ENCODE measurements around the gene RPS6KA1.
"Not testable (repeated sequence)": the region's sequence is repeated elsewhere in the genome, so short reads cannot be mapped to it uniquely, and the experiment has no call there.

The RPS6KA1 gene

DNA sequence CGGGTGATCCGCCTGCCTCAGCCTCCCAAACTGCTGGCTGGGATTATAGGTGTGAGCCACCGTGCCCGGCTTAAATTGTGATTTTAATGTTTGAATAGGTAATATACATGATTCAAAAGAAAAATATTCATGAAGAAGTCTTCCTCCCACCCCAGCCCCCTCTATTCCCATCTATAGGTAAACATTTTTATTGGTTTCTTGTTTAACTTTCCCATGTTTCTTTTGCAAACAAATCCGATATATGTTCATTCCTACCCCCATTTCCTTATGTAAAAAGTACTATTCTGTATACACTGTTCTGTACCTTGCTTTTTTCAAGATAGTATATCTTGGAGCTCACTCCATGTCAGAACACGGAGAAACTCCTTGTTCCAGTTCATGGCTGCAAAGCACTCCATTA lies 23.2 kb downstream of the RPS6KA1 start:
- no peak for DNase-seq (ENCODE audit: insufficient read length, low spot score)
- FAIRE-seq: no peak

DNA sequence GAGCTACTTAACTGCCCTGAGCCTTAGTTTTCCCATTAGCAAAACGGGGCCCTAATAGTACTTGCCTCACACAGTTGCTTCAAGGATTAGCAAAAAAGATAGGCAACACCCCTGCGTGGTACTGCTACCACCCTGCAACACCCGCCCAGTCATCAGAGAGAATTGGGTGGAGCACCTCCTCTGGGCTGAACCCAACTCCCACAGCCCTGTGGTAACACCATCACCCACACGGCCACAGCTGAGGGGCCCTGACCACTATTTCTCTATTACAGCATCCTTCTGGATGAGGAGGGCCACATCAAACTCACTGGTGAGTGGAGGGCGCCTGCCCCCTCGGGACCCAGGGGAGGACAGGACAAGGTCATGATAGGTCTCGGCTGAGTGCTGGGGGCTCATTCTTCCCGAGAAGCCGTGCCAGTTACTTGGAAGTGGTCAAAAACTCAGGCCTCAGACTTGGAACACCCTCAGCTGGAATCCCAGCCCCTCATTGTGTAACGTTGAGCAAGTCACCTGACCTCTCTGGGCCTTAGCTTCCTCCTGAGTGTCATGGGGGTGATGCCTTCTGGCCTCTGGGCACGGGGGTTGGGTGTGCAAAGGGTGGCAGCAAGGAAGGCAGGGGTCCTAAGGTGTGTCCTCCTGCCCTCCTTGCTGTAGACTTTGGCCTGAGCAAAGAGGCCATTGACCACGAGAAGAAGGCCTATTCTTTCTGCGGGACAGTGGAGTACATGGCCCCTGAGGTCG lies 24.6 kb downstream of the RPS6KA1 start:
- FAIRE-seq: no peak
- DNase-seq (ENCODE audit: insufficient read length, low spot score): no peak

DNA sequence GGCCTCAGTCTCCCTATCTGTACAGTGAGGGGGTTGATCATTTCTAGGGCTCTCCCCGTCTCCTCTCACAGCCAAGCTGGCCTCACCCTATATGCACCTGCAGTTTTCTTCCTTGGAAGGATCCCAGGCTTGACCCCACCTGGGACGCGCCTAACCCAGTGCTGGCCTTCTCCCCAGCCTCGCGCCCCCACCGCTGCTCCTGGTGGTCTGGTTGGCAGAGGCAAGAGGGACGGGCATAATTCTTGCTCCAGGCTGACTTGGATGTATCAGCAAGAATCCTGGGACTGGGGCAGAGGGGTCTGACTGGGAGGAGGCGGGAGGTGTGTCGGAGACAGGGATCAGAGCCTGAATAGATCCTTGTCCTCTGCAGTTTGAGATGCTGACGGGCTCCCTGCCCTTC lies 25.2 kb downstream of the RPS6KA1 start:
- DNase-seq (ENCODE audit: insufficient read length, low spot score): no peak

DNA sequence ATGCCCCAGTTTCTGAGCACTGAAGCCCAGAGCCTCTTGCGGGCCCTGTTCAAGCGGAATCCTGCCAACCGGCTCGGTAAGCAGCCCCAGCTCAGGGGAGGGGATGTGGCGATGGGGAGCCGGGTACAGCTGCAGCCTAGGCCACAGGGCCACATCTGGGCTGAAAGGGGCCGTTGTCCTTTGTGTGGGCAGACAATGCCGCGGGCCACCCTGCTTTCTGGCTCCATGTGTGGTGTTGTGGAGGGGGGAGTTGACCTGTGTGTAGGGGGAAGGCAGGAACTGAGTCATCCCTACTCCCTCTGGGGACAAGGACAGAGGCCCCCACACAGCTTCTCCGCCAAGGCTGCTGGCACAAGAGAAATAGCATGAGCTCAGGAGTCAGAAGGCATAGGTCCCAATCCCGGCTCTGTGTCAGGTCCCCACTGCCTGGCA lies 26.0 kb downstream of the RPS6KA1 start:
- DNase-seq (ENCODE audit: insufficient read length, low spot score): no peak
- no peak for FAIRE-seq

More for the DNA sequence above, 25.2 kb downstream of the RPS6KA1 start:
- FAIRE-seq: no peak

DNA sequence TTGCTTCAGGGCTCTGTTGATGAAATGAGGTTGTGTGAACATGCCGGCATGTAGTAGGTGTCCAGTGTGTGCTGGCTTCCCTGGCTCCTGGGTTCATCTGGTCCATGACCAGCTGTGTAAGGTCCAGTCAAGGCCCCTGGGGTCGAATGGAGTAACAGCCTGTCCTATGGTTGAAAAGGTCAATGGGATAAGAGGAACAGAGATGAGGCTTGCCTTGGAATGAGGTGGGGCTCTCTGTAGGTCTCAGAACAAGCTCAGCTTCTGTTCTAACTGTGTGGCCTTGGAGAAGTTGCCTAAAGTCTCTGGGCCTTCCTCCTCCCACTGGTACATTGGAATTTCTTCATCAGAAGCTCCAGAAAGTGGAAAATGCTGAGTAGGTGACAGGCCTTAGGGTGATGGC lies 26.6 kb downstream of the RPS6KA1 start:
- no peak for DNase-seq (ENCODE audit: insufficient read length, low spot score)
- no peak for FAIRE-seq

DNA sequence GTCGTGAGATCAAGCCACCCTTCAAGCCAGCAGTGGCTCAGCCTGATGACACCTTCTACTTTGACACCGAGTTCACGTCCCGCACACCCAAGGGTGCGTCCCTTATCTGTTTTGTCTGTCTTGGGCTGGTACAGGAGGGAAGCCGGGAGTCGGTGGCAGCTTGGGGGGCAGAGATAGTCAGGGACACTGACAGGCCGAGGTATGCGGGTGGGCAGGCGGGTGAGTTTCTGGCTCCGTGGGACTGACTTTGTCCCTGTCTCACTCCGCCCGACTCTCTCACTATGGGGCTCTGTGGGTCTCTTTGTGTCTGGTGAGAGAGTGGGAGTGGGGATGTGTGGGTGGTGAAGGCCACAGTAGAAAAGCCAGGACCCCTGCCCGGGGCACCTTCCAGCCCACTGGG lies 27.4 kb downstream of the RPS6KA1 start:
- no peak for FAIRE-seq
- DNase-seq (ENCODE audit: insufficient read length, low spot score): no peak

DNA sequence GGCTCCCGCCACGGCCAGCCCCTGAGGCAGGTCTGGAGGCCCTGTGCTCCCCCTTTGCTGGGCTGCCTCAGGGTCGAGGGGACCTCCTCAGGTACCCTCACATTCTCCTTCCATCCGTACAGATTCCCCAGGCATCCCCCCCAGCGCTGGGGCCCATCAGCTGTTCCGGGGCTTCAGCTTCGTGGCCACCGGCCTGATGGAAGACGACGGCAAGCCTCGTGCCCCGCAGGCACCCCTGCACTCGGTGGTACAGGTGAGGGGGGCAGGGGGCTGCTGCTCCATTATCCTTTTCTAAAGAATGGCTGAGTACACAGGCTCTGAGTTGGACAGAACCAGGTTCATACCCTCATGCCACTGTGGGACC lies 29.1 kb downstream of the RPS6KA1 start:
- FAIRE-seq (no peak), DNase-seq (ENCODE audit: insufficient read length, low spot score) (no peak)

DNA sequence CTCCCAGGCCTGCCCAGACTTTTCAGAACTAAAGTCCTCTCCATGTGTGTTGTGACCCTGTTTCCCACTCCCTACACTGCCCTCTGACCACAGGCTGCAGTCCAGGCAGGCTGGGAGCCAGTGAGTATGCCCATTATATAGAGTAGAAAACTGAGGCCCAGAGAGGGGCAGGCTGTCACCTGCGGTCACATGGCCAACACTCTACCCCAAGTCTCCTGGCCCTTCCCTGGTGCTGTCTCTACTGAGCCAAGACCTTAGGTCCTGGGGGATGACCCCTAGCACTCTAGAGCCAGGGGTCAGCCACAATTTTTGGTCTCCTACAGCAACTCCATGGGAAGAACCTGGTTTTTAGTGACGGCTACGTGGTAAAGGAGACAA lies 30.8 kb downstream of the RPS6KA1 start:
- no peak for DNase-seq (ENCODE audit: insufficient read length, low spot score)
- FAIRE-seq: no peak

DNA sequence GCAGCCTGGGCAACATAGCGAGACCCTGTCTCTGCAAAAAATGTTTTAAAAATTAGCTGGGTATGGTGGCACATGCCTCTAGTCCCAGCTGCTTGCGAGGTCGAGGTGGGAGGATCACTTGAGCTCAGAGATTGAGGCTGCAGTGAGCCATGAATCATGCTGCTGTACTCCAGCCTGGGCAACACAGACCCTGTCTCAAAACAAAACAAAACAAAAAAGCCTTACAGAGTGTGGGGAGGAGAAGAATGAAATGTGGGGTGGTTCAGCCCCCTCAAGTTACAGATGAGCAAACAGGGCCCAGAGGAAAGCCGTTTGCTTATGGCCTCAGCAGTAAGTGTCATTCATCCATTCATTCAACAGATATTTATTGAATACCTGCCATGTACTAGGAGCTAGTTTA lies 40.7 kb downstream of the RPS6KA1 start:
- FAIRE-seq: no peak
- no peak for DNase-seq (ENCODE audit: insufficient read length, low spot score)

DNA sequence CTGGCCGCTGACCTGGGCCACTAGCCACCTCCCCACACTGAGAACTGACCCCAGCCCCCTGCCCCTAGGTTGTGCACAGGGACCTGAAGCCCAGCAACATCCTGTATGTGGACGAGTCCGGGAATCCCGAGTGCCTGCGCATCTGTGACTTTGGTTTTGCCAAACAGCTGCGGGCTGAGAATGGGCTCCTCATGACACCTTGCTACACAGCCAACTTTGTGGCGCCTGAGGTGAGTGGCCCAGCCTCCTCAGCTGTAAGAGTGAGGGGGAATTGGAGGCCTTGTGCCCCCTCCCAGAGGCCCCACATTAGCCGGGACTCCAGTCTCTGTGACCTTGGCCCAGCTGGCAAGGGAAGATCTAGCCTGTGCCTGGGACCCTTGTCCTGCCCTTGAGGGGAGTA lies 41.8 kb downstream of the RPS6KA1 start:
- DNase-seq (ENCODE audit: insufficient read length, low spot score): no peak
- no peak for FAIRE-seq

DNA sequence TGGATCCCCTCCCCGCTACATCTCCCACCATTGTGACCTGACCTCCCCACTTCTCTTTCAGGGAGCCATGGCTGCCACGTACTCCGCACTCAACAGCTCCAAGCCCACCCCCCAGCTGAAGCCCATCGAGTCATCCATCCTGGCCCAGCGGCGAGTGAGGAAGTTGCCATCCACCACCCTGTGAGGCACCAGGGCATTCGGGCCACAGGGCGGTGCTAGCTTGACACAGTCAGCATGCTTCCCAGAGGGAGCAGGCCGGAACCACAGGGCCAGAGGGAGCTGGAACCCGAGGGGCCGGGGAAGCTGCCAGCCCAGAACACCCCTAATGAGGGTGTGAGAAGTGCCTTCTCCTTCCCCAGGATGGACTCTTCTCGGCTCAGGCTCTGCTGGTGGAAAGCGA lies 44.5 kb downstream of the RPS6KA1 start:
- DNase-seq (ENCODE audit: insufficient read length, low spot score) (no peak), FAIRE-seq (no peak)

DNA sequence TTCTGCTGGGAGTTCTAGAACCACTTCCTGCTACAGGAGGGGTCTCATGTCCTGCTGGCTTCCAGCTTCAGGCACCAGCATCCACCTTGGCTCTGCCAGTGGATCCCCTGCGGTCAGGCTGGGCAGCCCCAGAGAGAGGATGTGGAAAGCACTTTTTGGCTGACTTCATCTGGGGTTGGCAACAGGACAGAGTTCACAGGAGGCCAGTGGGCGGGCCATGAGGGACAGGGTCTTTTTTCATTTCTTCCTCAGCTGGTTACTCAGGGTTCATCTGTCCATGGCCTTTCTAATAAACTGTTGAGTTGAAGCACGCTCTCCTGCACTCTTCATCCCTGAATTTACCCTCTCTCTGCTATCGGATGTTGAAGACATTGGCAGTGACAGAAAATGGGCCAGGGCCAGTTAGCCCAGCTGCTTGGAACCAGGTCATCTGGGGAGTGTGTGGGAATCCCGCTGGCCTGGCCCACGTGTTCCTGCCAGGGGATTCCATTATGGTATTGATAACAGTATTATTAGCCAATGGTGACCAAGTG lies 45.2 kb downstream of the RPS6KA1 start:
- DNase-seq (ENCODE audit: insufficient read length, low spot score) (no peak), FAIRE-seq (no peak)

DNA sequence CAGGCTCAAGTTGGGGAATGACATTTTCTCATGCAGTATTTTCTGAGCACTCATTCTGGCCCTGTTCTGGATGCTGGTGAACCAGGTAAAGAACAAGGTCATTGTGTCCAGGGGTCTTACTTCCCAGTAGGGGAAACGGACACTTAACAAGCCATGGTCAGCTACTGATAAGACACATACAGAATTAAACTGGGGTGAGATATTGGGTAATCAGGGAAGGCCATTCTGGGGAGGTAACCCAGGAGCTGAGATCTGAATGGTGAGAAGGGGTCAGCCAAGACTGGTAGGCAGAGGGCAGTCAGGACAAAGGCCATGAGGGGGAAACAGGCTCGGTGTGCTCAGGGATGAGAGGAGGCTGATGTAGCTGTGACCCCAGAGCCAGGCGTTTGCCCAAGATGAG lies 45.8 kb downstream of the RPS6KA1 start:
- DNase-seq (ENCODE audit: insufficient read length, low spot score) (no peak), FAIRE-seq (no peak)

DNA sequence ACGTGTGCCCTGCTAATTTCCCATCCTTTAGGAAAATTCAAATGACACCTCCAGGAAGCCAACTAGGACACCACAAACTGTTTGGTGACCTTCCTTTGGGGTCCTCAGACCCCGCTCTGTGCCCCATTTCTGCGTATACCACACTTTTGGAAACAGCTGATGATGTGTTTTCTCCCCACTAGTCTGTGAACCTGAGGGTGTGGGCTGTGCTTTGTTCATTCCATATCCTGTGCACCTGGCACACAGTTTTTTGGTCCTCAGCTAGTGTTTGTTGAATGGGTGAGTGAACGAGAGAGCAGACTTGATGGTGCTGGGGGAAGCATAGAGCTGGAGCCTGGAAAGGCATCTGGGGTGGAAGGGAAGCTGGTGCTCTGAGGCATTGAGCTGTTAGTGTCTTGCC lies 48.6 kb downstream of the RPS6KA1 start:
- DNase-seq (ENCODE audit: insufficient read length, low spot score): no peak
- no peak for FAIRE-seq

DNA sequence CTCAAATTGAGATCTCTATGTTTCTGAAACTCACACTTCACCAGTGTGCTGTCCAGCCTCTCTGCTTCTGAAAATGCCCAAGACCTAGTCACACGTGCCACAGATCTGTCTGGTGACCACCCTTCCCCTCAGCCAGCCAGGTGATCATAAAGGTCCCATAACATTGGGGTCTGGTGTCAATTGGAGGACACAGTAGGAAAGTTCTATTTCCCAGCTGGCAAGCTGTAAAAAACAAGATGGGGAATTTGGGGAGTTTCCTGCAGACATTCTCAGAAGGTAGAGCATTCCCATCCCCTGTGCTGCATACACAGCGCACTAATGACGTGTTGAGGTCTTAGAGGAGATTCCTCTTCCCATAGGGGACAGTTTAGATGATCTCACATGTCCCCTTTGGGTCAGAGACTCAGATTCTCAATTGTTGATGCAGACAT lies 50.1 kb downstream of the RPS6KA1 start:
- DNase-seq (ENCODE audit: insufficient read length, low spot score): no peak

DNA sequence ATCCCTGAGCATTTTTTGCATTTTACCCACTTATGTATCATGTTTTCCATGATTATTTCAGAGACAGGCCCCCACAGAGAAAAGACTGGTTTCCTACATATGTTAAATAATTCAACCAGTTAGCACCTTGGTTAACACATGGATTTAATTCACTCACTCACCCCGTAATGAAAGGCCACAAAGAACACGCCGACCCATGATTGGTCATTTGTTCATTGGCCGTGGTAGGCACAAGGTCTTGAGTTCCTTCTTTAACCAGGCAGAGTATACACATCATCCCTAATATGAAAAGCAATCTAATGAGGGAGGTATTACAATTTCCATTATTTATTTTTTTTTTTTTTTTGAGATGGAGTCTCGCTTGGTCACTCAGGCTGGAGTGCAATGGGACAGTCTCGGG lies 50.6 kb downstream of the RPS6KA1 start:
- FAIRE-seq (no peak), DNase-seq (ENCODE audit: insufficient read length, low spot score) (no peak)

More for the DNA sequence above, 50.1 kb downstream of the RPS6KA1 start:
- FAIRE-seq: no peak

DNA sequence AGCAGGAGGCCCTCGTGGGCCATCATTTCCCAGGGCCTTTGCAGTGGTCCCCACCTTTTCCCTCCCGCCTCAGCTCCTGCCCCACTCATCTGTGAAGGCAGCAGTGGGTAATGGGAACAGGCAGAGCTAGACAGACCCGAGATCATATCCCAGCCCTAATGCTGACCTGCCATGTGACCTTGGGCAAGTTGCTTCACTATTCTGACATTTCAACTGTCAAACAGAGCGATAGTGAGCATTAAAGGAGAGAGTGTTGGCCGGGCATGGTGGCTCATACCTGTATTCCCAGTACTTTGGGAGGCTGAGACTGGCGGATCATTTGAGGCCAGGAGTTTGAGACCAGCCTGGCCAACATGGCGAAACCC lies 51.7 kb downstream of the RPS6KA1 start:
- no peak for FAIRE-seq
- no peak for DNase-seq (ENCODE audit: insufficient read length, low spot score)

DNA sequence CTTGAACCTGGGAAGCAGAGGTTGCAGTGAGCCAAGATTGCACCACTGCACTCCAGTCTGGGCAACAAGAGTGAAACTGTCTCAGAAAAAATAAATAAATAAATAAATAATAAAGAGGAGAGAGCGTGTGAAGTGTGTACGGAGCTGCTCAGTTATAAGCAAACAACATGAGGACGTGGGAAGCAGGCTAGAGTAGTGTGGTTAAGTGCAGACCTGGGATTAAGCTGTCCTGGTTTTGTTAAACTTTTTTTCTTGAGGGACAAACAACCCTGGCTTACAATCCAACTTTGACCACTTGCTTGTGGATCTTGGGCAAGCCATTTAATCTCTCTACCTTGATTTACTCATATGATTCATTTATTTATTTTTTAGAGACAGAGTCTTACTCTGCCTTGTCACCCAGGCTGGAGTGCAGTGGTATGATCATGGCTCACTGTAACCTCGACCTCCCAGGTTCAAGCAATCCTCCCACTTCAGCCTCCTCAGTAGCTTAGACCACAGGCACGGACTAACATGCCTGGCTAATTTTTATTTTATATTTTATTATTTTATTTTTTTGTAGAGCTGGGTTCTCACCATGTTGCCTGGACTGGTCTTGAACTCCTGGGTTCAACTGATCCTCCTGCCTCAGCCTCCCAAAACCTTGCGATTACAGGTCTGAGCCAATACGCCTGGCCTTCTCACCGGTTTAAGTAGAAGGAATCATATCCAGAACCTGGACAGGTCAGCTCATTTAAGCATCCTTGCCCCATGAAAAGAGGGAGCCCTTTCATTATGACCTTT lies 52.7 kb downstream of the RPS6KA1 start:
- FAIRE-seq (no peak), DNase-seq (ENCODE audit: insufficient read length, low spot score) (no peak)

DNA sequence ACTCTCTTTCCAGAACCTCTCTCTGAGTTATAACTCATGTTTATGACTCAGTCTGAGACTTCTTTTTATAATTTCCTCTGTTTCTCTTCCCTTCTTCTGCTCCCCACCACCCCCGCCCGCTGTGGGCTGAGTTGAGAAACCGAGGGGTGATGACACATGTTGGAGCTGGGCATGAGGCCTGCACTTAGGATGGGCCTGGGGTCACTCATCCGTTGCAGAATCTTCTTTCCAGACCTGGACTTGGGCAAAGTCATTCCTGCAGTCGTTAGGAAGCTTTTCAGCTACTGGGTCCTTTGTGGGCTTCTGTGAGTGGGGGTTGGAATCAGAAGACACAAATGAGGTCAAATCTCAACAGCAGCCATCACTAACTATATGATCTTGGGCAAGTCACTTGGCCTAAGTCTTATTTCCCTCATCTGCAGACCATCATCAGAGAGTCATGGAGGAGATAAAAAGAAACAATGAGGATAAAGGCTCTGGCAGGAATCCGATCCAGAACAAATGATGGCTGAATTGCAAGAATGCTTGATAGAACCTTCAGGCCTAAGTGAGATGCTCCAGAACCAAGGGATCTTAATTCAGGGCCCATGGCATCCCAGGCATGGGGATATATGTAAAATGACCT lies 53.4 kb downstream of the RPS6KA1 start:
- DNase-seq (ENCODE audit: insufficient read length, low spot score): no peak

DNA sequence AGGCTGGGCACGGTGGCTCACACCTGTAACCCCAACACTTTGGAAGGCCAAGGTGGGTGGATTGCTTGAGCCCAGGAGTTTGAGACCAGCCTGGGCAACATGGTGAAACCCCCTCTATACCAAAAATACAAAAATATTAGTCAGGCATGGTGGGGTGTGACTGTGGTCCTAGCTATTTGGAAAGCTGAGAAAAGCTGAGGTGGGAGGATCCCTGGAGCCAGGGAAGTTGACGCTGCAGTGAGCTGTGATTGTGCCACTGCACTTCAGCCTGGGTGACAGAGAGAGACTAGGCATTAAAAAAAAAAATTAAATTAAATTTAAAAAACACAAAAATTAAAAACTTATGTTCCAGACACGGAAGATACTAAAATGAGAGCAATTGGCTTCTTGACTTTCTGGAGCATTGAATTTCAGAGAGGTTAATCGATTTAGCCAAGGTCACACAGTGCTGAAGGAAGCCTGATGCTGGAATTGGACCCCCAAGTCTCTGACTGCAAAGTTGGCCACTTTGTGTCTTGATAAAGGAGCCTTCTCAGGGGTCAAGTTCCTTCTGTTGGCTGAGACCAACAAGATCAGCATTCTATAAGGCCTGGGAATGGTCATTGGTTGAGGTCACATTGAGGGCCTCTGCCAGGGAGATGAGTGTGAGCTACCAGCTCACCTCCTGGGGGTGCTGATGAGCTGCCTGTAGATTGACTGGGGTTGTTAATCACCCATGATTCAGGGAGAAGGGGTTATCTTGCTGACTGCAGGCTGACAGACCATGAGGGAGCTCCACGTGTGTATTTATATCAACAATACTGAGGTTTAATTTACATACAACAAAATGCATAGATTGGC lies 54.3 kb downstream of the RPS6KA1 start:
- DNase-seq (ENCODE audit: insufficient read length, low spot score) (no peak), FAIRE-seq (no peak)

More for the DNA sequence above, 53.4 kb downstream of the RPS6KA1 start:
- no peak for FAIRE-seq

DNA sequence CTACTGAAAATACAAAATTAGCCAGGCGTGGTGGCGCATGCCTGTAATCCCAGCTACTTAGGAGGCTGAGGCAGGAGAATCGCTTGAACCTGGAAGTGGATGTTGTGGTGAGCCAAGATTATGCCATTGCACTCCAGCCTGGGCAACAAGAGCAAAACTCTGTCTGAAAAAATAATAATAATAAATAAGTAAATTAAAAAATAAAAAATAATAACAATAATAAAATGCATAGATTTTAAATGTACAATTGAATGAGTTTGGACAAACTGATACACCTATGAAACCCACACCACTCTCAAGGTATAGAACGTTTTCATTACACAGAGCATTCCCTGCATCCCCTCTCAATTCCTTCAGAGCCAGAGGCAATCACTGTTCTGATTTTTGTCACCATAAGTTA lies 55.0 kb downstream of the RPS6KA1 start:
- not testable (repeated sequence) for DNase-seq (ENCODE audit: insufficient read length, low spot score); FAIRE-seq
